ENCODE data around the gene YAF2. TPM values are rescaled to one million over a fixed set of nuclear protein-coding genes. Genes with fewer than 3 reads are reported as not detected.
"Not testable (repeated sequence)": the region's sequence is repeated elsewhere in the genome, so short reads cannot be mapped to it uniquely, and the experiment has no call there.

The YAF2 gene
- total RNA-seq, 1 donor: 74.3 TPM

- Histone ChIP-seq H3K4me1 (ENCODE audit: insufficient read depth, low read length) (no peaks in the 10 kb centered on the region), H3K27me3 (ENCODE audit: insufficient read depth, low read length) (no peaks in the 10 kb centered on the region), H3K4me3 (ENCODE audit: low read length) (no peak overlapping the region), H3K9me3 (ENCODE audit: low read depth, low read length) (no peaks in the 10 kb centered on the region)
Measured at GRCh38 chr12:42192258-42192657, 45.8 kb downstream of the YAF2 start.

DNA sequence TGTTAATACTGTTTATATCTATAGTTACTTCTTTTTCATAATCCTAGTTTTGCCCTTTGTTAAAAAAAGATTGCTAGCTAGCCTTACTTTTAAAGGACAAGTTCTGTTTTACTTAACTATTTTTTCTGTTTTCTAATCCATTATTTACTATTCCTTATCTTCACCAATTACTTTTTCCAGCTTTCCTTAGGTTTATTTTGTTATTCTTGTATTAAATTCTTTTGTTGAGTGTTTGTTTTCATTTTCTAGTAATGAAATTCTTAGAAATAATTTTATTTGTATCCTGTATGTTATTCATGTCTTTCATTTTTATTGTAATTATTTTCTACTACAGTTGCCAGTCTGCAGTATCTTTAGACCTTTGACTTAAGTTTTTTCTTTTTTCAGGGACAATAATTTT is 47.7 kb downstream of the YAF2 start:
- no peaks in the 10 kb centered on the region for H3K9me3 ChIP-seq (ENCODE audit: low read depth, low read length)
- H3K4me3 ChIP-seq (ENCODE audit: low read length): no peak overlapping the region
- no peaks in the 10 kb centered on the region for H3K27me3 ChIP-seq (ENCODE audit: insufficient read depth, low read length)
- peaks cover 9% of the 10 kb centered on the region for H3K4me1 ChIP-seq (ENCODE audit: insufficient read depth, low read length)

- H3K27me3 ChIP-seq (ENCODE audit: insufficient read depth, low read length); H3K9me3 ChIP-seq (ENCODE audit: low read depth, low read length); H3K4me3 ChIP-seq (ENCODE audit: low read length); H3K4me1 ChIP-seq (ENCODE audit: insufficient read depth, low read length): not testable (repeated sequence)
Measured at GRCh38 chr12:42188275-42188674, 49.8 kb downstream of the YAF2 start.

DNA sequence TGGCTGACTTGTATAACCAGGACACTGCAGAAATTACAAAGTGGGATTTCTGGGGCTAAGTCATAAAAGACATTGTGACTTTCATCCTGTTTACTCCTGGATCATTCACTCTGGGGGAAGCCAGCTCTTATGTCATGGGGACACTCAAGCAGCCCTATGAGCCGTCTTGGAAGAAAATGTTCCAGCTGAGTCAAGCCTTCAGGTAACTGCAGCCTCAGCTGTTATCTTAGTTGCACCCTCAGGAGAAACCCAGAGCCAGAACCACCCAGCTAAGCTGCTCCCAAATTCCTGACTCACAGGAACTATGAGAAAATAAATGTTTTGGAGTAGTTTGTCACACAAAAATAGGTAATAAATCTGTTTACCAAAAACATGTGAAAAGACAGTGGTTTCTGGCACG is 50.2 kb downstream of the YAF2 start:
- Histone ChIP-seq H3K9me3 (ENCODE audit: low read depth, low read length) (no peaks in the 10 kb centered on the region), H3K4me1 (ENCODE audit: insufficient read depth, low read length) (peaks cover 9% of the 10 kb centered on the region), H3K4me3 (ENCODE audit: low read length) (no peak overlapping the region), H3K27me3 (ENCODE audit: insufficient read depth, low read length) (no peaks in the 10 kb centered on the region)

GRCh38 chr12:42186793-42187192 is 51.3 kb downstream of the YAF2 start:
- no peak overlapping the region for H3K4me3 ChIP-seq (ENCODE audit: low read length)
- H3K27me3 ChIP-seq (ENCODE audit: insufficient read depth, low read length): no peaks in the 10 kb centered on the region
- H3K9me3 ChIP-seq (ENCODE audit: low read depth, low read length): no peaks in the 10 kb centered on the region
- peaks cover 9% of the 10 kb centered on the region for H3K4me1 ChIP-seq (ENCODE audit: insufficient read depth, low read length)

DNA sequence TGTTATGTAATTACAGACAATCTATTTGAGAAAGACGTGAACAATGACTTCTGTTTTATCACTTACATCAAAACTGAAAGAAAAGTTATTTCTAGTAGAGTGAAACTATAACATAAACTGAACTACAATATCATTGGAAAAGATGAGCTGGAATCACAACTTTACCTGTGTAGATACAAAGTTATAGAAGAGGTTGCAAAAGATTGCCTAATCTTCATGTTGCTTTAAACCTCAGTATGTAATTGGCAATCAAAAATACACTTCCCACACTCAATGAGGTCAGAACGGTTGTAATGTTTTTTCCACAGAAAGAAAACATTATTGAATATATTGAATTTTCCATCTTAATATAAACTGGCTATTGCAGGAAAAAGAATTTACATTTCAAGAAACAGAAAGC is 55.7 kb downstream of the YAF2 start:
- Histone ChIP-seq H3K9me3 (ENCODE audit: low read depth, low read length) (no peaks in the 10 kb centered on the region), H3K4me3 (ENCODE audit: low read length) (no peak overlapping the region), H3K27me3 (ENCODE audit: insufficient read depth, low read length) (no peaks in the 10 kb centered on the region), H3K4me1 (ENCODE audit: insufficient read depth, low read length) (peaks cover 11% of the 10 kb centered on the region)

GRCh38 chr12:42180990-42181596 is 57.0 kb downstream of the YAF2 start:
- Histone ChIP-seq H3K27me3 (ENCODE audit: insufficient read depth, low read length) (no peaks in the 10 kb centered on the region), H3K9me3 (ENCODE audit: low read depth, low read length) (no peaks in the 10 kb centered on the region), H3K4me3 (ENCODE audit: low read length) (no peak overlapping the region), H3K4me1 (ENCODE audit: insufficient read depth, low read length) (peaks cover 3% of the 10 kb centered on the region)

DNA sequence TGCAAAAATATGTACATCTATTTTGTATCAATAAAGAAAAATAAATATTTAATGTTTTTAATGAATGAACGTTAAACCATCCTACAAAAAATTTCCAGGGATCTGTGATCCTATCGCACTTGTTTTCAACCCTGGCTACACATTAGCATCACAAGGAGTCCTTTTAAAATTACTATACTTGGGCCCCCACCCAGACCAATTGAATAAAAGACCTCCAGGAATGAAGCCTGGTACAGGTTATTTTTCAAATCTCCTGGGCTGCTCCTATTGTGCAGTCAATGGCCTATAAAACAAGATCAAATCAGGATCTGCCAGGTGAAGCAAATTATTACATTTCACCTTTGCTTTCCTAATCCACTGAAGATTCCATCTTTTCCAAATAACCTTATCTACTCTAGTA is 59.9 kb downstream of the YAF2 start:
- Histone ChIP-seq H3K4me1 (ENCODE audit: insufficient read depth, low read length) (peaks cover 9% of the 10 kb centered on the region), H3K9me3 (ENCODE audit: low read depth, low read length) (no peaks in the 10 kb centered on the region), H3K27me3 (ENCODE audit: insufficient read depth, low read length) (no peaks in the 10 kb centered on the region), H3K4me3 (ENCODE audit: low read length) (no peak overlapping the region)

DNA sequence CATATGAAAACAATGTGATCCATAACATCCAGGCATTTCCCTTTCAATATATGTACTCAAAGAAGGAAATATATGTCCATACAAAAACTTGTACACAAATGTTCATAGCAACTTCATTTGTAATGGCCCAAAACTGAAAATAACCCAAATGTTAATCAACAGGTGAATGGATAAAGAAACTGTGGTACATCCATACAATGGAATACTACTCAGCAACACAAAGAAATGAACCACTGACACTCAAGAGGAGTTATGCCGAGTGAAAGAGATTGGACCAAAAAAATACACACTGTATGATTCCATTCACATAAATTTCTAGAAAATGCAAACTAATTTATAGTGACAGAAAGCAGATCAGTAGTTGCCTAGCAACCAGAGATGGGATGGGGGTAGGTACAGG is 63.1 kb downstream of the YAF2 start:
- Histone ChIP-seq H3K4me1 (ENCODE audit: insufficient read depth, low read length) (peaks cover 12% of the 10 kb centered on the region), H3K27me3 (ENCODE audit: insufficient read depth, low read length) (no peaks in the 10 kb centered on the region), H3K4me3 (ENCODE audit: low read length) (no peak overlapping the region), H3K9me3 (ENCODE audit: low read depth, low read length) (no peaks in the 10 kb centered on the region)

GRCh38 chr12:42173961-42174521 is 64.0 kb downstream of the YAF2 start:
- Histone ChIP-seq H3K9me3 (ENCODE audit: low read depth, low read length) (no peaks in the 10 kb centered on the region), H3K4me3 (ENCODE audit: low read length) (no peak overlapping the region), H3K4me1 (ENCODE audit: insufficient read depth, low read length) (peaks cover 12% of the 10 kb centered on the region)

GRCh38 chr12:42172441-42173210 is 65.4 kb downstream of the YAF2 start:
- Histone ChIP-seq H3K9me3 (ENCODE audit: low read depth, low read length) (no peaks in the 10 kb centered on the region), H3K27me3 (ENCODE audit: insufficient read depth, low read length) (no peaks in the 10 kb centered on the region), H3K4me3 (ENCODE audit: low read length) (no peak overlapping the region), H3K4me1 (ENCODE audit: insufficient read depth, low read length) (peaks cover 12% of the 10 kb centered on the region)

More at GRCh38 chr12:42173961-42174521, 64.0 kb downstream of the YAF2 start:
- H3K27me3 ChIP-seq (ENCODE audit: insufficient read depth, low read length): no peaks in the 10 kb centered on the region

DNA sequence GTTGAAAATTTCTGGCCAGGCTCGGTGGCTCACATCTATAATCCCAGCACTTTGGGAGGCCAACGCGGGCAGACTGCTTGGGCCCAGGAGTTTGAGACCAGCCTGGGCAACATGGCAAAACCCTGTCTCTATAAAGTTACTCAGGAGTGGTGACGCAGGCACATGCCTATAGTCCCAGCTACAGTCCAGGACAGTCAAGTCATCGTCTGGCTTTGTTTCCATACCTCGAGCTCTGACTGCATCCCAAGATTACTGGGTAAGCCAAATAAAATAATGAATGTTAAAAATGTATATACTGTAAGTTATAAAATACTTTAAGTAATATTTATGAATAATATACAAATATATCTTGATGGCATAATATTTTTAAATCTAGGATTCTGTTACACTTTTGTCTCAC is 70.3 kb downstream of the YAF2 start:
- no peaks in the 10 kb centered on the region for H3K27me3 ChIP-seq (ENCODE audit: insufficient read depth, low read length)
- H3K4me1 ChIP-seq (ENCODE audit: insufficient read depth, low read length): peaks cover 1% of the 10 kb centered on the region
- H3K4me3 ChIP-seq (ENCODE audit: low read length): no peak overlapping the region
- no peaks in the 10 kb centered on the region for H3K9me3 ChIP-seq (ENCODE audit: low read depth, low read length)

- Histone ChIP-seq H3K4me3 (ENCODE audit: low read length) (no peak overlapping the region), H3K27me3 (ENCODE audit: insufficient read depth, low read length) (no peaks in the 10 kb centered on the region), H3K4me1 (ENCODE audit: insufficient read depth, low read length) (no peaks in the 10 kb centered on the region), H3K9me3 (ENCODE audit: low read depth, low read length) (no peaks in the 10 kb centered on the region)
Measured at GRCh38 chr12:42166501-42166900, 71.5 kb downstream of the YAF2 start.

DNA sequence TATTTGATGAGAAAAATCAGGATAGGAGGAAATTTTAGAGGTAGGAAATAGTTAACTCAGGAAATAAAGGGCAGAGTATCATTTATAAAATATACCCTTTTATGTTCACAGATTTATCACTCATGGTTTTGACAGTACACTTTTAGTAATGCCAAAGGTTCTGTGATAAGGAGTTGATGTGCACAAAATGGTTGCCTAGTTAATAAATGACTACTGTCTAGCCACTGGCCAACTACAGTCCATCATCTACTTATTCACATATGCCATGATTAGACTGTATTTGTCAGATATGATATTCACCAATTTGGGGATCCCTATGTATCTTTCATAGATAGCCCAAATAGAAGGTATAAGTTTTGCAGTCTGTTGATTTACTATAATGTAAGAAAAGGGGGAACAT is 74.1 kb downstream of the YAF2 start:
- H3K9me3 ChIP-seq (ENCODE audit: low read depth, low read length): no peaks in the 10 kb centered on the region
- no peaks in the 10 kb centered on the region for H3K4me1 ChIP-seq (ENCODE audit: insufficient read depth, low read length)
- H3K4me3 ChIP-seq (ENCODE audit: low read length): no peak overlapping the region
- H3K27me3 ChIP-seq (ENCODE audit: insufficient read depth, low read length): no peaks in the 10 kb centered on the region

- no peak overlapping the region for H3K4me3 ChIP-seq (ENCODE audit: low read length)
- H3K27me3 ChIP-seq (ENCODE audit: insufficient read depth, low read length): no peaks in the 10 kb centered on the region
- no peaks in the 10 kb centered on the region for H3K4me1 ChIP-seq (ENCODE audit: insufficient read depth, low read length)
- no peaks in the 10 kb centered on the region for H3K9me3 ChIP-seq (ENCODE audit: low read depth, low read length)
Measured at GRCh38 chr12:42162965-42163364, 75.1 kb downstream of the YAF2 start.

DNA sequence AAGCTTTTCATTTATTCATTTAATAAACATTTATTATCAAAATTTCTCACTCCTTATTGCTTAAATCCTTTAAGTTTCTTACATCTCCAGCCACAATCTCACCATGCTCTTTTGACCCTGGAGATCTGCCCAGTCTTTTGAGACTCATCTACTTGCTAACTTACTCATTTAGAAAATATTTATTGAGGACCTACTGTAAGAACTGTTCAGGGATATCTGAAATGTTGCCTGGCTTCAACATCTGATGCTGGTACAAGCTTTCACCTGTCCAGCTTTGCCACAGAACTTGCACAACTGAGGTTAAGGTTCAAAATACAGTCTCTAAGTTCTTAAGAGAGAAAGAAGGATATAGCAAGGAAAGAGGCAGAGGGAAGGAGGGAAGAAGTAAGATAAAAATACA is 75.9 kb downstream of the YAF2 start:
- Histone ChIP-seq H3K27me3 (ENCODE audit: insufficient read depth, low read length) (no peaks in the 10 kb centered on the region), H3K4me3 (ENCODE audit: low read length) (no peak overlapping the region), H3K4me1 (ENCODE audit: insufficient read depth, low read length) (no peaks in the 10 kb centered on the region), H3K9me3 (ENCODE audit: low read depth, low read length) (no peaks in the 10 kb centered on the region)
